NCI-H345 treated with DMSO at 0.1 percent for 48 hours (cell line): ENCODE data around the gene ADAMTS2.

Experiments
- DNase-seq: peaks from one replicate; lab custom pipeline; 2025; ENCODE audit not compliant: unreplicated experiment; lab: John Stamatoyannopoulos, UW

Gene ADAMTS2

DNA sequence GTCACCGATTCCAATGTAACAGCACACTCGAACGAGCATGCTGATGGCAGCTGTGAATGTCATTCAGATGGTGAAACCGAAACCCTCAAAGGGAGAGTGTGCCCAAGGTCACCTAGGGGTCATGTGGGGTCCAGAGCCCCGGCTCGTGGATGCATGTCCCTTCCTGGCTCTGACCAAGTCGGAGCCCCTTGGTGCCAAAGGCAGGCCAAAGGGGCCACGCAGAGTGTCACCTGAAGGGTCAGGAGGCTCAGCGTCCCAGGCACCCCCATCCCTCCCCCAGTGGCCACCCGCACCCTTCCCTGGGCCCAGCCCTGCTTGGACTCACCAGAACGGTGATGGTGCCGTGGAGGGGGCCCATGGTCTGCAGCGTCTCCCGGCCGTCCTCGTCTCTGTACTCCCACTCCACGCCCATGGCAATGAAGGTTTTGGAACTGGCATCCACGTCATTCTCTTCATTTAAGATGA, 215.6 kb downstream of the ADAMTS2 start:
- no peak for DNase-seq

DNA sequence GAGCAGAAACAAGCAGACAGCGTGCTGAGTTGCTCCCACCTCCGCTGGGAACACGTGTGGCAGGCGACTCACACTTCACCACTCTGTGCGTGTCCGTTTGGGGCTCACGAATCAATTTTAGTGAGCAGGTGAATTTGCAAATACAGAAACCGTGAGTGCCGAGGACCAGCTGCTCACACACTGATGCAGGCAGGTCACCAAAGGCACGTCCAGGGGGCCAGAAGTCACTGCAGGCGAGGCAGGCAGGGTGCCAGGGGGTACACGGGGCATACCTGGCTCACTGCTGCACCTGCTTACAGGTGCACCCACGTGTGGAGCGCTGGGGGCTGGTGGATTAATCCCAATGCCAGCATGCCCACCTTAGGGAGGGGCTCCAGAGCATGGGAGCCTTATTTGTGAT, 216.3 kb downstream of the ADAMTS2 start:
- no peak for DNase-seq

DNA sequence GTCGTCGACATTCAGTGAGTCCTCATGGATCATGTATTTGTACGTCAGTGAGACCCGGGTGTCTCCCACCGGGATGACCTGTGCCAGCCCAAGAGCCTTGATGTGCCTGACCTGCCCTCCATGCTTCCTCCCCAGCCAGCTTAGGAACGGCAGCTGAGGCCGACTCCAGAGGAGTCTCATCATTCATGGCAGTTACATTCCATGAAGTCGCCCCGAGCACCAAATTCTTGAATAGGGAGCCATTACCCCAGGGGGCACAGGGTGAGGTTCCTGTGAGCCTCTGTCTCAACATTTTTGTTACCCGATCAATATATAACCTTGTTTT, 217.3 kb downstream of the ADAMTS2 start:
- DNase-seq, result no peak

- no peak for DNase-seq
These were observed 217.9 kb downstream of the ADAMTS2 start for GRCh38 chr5:179127136-179128040.

- DNase-seq, result no peak
These were observed 218.7 kb downstream of the ADAMTS2 start for GRCh38 chr5:179126506-179126991.

- no peak for DNase-seq
These were observed 219.3 kb downstream of the ADAMTS2 start for GRCh38 chr5:179125789-179126505.

GRCh38 chr5:179124853-179125788, 220.1 kb downstream of the ADAMTS2 start:
- DNase-seq, result no peak

DNA sequence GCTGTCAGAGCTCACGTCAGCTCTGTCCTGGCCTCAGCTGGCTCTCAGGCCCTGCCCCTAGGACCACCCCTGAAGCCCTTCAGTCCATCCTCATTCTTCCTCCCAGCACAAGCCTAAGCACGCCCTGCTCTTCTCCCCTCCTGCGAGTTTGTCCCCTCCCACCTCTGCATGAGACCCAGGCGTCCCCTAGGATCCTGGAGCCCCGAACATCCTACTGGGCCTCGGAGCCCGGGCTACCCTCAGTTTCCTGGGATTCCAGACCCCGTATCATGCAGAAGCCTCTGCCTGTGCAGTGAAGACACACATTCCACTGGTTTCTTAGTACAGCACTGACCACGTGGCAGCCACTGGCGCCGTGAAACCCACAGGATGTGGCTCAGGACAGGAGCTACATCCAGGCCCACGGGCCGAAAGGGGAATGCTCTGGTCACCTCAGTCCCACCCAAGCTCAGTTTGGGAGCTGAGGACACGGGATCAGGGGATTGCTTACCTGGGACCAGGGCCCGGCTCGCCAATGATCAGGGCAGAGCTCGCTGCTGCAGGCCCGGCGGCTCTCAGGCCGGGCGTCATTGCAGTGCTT, 220.9 kb downstream of the ADAMTS2 start:
- no peak for DNase-seq

- no peak for DNase-seq
These were observed 221.6 kb downstream of the ADAMTS2 start for GRCh38 chr5:179123491-179124272.

GRCh38 chr5:179123109-179123426, 222.2 kb downstream of the ADAMTS2 start:
- no peak for DNase-seq

- no peak for DNase-seq
These were observed 222.7 kb downstream of the ADAMTS2 start for GRCh38 chr5:179122411-179123108.

DNA sequence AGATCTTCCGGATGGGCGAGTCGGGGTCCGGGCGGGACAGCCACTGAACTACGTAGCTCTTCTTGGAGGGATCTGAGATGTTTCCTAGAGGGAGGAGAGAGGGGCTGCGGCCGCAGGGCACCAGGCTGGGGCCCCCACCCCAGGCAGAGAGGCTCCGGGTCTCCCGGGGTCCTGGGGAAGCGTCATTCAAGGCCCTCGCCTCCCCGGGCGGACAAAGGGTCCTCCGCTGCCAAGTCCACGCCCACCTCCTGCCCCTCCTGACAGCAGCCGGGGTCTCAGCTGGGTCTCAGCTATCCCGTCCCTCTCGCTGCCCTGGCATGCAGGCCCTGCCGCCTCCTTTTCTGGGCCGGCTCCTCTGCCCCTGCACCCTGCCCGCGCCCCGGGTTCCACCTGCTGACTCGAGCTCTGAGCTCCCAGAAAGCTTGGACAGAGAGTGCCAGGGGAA, 223.6 kb downstream of the ADAMTS2 start:
- no peak for DNase-seq

- DNase-seq, result no peak
These were observed 224.2 kb downstream of the ADAMTS2 start for GRCh38 chr5:179120951-179121666.

DNA sequence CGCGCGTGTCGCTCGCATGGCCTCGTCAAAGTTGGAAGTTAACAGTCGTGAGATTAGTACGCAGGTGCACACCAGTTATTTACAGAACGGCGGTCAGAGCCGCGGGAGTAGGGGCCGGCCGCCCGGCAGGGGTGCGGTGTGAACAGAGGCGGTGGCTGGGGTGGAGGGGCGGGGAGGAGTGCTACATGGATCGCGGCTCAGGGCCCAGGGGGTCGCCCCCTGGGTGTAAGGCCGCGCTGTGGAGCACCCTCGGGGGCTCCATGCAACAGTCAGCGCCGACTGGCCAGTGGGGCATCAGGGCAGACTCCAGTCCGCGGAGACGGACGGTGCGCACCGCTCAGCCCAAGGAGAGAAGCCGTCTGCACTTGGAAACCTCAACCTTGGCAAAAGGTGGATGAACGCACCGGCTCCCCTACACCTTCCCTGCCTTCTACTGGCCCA, 224.8 kb downstream of the ADAMTS2 start:
- no peak for DNase-seq

DNA sequence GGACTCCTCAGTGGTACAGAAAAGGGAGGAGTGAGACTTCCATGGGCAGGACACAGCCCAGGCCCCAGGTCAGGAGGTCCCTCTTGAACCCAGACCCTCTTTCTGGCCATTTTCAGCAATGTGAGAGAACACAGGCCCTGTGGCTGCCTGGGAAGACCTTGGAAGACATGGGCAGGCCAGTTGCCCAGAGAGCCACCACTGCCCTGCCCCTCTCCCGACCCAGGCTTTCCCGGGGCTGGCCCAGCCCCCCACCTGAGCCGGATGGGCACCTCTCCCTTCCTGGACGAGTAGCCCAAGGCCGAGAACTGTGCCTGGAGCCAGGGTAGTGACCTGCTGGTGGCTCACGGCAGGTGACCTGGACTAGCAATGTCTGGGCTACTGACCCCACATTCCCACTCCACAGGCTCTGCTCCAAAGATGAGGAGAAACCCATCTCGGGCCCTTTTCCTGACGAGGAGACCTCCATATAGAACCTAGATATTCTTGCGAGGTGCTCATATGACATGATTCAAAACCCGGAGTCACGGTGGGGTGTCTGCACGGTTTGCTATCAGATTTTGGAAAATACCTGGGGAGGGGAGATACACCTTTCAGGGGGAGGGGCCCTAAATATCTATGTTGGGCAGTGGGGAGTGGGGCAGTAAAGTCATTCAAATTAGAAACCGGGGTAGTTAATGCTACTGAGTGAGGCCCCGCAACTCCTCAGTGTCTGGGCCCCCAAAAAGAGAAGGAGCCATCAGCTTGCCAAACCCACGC, 225.7 kb downstream of the ADAMTS2 start:
- DNase-seq, result no peak

DNA sequence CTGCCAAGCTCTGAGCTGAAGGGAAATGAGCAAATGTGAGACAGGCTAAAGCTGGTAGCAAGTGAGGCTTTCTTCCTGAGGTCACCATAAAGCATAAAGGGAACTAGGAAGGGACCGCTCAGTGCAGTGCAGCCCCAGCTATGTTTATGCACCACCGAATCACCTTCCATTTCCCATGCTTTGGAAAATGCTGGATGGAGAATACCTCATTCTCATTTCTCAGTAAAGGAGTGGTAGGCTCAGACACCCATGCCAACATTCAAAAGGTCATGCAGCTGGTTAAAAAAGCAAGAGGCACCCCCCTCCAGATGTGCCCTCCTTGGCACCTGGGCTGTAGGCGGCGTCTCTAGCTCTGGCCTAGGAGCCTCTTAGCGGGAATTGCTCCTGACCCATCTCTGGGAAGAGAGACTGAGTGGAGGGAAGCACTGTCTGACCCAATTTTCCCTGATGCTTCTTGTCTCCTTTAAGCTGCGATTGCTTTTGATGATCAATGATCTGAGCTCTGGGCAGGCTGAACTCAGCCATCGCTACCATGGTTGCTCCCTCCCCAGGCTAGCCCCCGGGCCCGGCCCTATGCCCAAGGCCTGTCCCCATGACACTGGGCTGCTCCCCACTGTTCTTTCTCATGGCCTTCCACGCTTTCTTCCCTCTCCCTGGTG, 226.4 kb downstream of the ADAMTS2 start:
- no peak for DNase-seq

DNA sequence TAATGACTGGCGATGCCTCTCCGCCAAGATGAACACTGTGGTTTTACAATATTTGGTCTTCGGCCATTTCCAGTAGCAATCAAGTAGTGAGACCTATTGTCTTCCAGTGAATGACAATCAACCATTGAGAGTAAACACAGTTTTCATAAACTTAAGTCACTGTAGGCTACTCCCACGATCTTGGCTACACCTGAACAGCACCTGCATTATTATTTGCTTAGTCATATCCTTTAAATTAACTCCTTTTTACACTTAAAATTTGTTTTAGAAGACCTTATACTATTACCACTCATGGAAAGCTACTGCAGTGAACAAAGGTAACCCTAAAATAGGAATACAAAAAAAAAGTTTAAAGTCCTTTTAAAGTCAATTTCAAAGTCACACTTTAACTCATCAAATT, 226.9 kb downstream of the ADAMTS2 start:
- no peak for DNase-seq
